Measurements from ENCODE around the gene TFF1.

The TFF1 gene

DNA sequence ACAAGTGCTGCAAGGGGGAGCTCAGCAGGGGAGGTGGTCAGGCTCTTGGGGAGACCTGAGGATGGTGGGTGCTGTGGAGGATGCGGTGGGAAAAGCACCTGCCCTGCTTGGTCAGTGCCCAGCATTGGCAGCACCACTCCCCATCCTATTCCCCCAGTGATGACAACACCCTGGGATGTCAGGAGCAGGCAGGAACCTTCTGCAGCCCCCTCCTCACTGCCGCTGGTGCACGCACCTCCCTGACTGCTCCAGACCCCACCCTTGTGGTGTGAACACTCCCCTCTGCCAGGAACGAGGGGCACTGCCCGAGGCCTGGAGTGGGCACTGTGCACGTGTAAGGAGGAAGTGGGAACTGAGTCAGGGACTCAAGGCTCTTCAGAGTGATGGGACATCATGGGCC is 17.0 kb upstream of the TFF1 start:
- in situ Hi-C loops (cut with HindIII; ENCODE audit: low sequenced_read_pairs): no loop called here

DNA sequence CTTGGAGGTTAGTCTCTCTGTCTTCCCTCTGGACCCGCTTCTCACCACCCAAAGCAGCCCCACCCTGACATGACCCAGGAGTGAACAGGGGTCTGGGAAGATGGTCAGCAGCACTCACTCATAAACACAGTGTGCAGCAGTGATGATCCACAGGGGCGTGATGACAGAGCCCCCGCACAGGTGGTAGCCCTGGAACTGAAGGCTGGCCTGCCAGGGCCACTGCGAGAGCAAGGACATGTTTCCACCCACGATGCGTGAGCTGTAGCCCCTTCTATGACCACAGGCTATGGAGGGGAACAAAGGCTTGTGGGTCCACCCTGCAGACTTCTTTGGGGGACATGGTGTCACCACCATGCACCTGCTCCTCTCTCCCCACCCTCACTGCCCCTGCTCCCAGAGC is 16.6 kb upstream of the TFF1 start:
- in situ Hi-C loops (cut with HindIII; ENCODE audit: low sequenced_read_pairs): no loop called here

DNA sequence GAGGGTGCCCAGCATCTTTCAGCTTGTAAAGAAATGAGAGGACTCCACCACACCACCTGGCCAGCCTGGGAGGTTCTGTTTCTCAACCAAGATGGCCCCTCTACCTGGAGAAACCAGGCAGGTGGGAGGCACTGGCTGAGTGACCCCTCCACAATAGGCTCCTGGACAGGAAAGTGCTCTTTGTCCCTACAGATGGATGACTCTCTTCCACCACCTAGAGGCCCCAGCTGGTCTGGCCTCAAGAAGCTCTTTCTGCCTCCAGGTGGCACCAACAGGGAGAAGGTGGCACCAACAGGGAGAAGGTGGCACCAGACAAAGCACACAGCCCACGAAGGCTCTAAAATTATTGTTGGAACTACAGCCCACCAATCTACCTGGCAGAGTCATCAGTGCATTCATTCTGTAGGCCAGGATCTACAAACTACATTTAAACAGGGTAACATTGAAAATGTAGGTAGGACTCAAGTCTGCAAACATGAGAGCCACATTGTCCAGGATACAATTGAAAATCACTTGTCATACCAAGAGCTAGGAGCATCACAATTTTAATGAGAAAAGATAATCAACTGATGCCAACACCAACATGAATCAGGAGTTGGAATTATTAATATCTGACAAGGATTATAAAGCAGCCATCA is 15.1 kb upstream of the TFF1 start:
- in situ Hi-C loops (cut with HindIII; ENCODE audit: low sequenced_read_pairs): no loop called here

DNA sequence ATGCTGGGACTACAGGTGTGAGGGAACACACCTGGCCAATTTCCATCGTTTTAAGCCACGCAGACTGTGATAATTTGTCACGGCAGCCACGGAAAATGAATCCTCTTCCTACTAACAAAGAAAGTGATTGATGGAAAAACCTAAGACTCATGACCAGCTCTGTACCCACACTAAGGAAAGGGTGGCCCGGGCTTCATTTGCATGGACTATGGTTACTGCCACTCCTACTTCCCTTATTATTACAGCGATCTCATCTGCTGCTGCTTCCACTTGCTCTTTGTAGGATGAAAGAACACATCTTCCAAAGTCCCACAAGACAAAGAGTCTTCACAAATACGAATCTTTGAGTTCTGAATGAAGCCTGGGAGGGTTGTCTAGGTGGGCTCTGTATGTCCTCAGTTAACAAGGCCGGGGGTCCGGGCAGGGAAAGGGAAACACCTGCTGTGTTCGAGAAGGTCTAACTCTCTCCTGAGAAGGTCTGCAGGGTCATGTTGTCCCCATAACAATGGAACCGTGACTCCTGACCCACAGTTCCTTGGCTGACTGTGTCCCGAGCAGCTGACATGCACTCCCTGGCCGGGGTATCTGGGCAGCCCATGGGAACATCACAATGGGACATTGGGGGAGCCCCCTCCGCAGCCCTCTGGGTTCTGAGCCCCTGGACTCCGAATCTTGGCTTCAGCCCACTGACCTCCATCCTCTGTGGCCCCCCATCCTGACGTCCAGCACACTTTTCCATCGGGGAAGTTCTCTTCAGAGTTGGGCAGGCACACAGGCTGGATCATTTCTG is 13.3 kb upstream of the TFF1 start:
- in situ Hi-C loops (cut with HindIII; ENCODE audit: low sequenced_read_pairs): no loop called here

- in situ Hi-C loops (cut with HindIII; ENCODE audit: low sequenced_read_pairs): no loop called here
Measured at GRCh38 chr21:42378418-42378817, 12.1 kb upstream of the TFF1 start.

- in situ Hi-C loops (cut with HindIII; ENCODE audit: low sequenced_read_pairs): no loop called here
Measured at GRCh38 chr21:42377951-42378340, 11.6 kb upstream of the TFF1 start.

GRCh38 chr21:42377211-42377950 is 11.0 kb upstream of the TFF1 start:
- in situ Hi-C loops (cut with HindIII; ENCODE audit: low sequenced_read_pairs): no loop called here

DNA sequence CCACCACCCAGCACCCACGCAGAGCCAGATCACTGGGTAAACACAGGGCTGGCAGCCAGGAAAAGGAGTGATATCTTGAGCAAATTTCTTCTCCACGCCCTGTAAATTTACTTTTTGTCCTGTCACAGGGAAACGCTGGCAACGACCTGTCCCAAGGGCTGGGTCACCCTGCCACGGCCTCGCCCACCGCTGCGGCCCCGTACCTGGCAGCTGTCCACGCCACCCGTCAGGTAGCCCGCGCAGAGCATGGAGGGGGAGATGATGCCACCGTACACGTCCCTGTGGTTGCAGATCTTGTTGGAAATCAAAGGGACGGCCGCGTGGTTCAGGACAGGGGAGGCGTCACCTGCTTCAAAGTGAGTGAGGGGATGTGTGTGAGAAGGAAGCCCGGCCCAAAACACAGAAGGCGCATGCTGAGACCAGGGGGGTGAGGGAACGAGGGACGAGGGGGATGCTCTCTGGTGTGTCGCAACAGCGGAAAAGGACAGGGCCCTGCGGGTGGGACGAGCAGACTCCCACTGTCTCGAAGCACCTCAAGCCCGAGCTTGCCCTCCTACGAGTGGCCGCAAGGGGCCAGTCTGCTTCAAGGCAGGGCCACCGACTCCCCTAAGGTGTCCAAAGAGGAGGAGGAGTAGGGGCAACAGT is 10.1 kb upstream of the TFF1 start:
- in situ Hi-C loops (cut with HindIII; ENCODE audit: low sequenced_read_pairs): no loop called here

GRCh38 chr21:42375966-42376337 is 9.6 kb upstream of the TFF1 start:
- in situ Hi-C loops (cut with HindIII; ENCODE audit: low sequenced_read_pairs): no loop called here

DNA sequence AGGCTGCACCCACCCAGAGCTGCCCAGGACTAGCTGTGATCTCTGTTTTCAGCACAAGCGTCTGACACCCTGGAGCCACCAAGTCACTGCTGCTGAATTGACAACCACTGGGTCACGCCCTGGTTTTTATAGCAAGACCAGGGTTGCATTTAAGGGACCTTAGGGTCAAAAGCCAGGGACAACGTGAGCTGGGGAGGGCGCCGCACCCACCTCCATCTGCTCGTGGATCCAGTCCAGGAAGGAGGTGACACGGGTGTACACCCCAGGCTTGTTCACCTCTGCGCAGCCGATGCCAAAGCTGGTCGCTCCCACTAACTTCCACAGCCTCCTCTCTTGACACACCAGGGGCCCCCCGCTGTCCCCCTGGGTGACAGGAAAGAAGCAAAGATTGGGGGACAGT is 9.2 kb upstream of the TFF1 start:
- in situ Hi-C loops (cut with HindIII; ENCODE audit: low sequenced_read_pairs): no loop called here

DNA sequence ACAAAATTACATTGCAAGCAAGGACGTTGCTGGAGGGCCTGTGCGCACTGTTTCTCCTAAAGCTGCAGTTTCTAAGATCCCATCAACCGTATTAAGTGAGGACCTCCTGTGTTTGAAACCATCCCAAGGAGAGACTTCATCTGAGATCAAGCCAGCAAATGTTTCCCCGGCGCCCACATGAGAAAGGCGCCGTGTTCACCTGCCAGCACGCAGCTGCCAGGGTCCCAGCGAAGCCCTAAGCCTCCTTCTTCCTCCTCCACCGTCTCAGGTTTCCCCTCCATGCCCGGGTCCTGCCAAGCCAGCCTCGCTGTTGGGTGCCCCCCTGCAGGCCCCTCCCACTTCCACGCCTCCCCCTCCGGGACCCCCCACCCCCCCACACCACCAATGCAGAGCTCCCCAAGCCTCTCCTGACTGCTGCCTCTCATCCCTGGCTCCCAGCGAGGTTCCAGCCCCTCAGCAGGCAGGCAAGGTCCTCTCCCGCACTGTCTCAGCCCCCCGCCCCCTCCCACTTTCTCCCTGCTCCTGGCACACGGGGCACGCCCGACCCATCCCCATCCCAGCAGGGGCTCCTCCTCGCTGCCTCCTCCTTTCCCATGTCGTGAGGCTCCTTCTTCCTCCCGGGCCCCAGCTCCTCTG is 8.6 kb upstream of the TFF1 start:
- in situ Hi-C loops (cut with HindIII; ENCODE audit: low sequenced_read_pairs): no loop called here

- in situ Hi-C loops (cut with HindIII; ENCODE audit: low sequenced_read_pairs): no loop called here
Measured at GRCh38 chr21:42374457-42374856, 8.1 kb upstream of the TFF1 start.

DNA sequence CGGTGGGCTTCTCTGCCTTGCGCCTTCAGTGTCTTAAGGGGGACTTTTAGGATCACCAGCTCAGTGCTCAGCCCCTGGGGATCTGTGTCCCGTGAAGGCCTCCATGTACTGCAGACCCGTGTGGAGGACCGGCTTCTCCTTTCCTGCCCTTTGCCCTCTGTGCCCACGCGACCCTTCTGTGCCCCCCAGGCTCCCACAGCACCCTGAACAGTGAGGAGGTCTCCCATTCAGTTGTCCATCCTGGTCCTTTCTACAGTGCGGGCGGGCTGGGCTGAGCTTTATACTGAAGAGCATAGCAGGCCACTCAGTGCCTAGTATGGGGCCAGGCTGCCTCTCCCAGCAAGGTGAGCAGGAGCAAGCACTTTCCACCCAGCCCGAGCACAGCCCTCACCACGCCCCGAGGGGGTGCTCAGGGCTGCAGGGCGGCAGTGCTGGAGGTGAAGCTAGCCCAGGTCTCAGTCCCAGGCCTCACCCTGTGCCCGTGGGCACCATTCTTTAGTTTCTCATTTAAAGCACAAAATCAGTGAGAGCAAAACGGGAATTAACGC is 7.6 kb upstream of the TFF1 start:
- in situ Hi-C loops (cut with HindIII; ENCODE audit: low sequenced_read_pairs): no loop called here

GRCh38 chr21:42373196-42373907 is 7.0 kb upstream of the TFF1 start:
- in situ Hi-C loops (cut with HindIII; ENCODE audit: low sequenced_read_pairs): no loop called here

DNA sequence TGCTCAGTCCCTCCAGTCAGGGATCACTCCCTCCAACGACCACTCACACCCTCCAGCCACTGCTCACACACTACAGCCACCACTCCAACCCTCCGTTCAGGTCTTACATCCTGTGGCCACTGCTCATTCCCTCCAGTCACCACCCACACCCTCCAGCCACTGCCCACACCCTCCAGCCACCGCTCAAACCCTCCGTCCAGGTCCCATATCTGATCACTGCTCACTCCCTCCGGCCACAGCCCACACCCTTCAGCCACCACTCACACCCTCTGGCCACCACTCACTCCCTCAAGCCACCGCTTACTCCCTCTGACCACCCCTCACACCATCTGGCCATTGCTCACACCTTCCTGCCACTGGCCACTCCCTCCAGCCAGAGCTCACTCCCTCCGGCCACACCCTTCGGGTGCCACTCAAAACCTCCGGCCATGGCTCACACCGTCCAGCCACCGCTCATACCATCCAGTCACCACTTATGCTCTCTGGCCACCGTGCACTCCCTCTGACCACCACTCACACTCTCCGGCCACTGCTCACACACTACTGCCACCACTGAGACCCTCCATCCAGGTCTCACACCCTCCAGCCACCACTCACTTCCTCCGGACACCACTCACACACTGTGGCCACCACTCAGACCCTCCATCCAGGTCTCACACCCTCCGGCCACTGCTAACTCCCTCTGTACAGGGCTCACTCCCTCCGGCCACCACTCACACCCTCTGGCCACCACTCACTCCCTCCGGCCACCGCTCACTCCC is 4.7 kb upstream of the TFF1 start:
- in situ Hi-C loops (cut with HindIII; ENCODE audit: low sequenced_read_pairs): no loop called here

- in situ Hi-C loops (cut with HindIII; ENCODE audit: low sequenced_read_pairs): no loop called here
Measured at GRCh38 chr21:42369821-42370220, 3.5 kb upstream of the TFF1 start.

DNA sequence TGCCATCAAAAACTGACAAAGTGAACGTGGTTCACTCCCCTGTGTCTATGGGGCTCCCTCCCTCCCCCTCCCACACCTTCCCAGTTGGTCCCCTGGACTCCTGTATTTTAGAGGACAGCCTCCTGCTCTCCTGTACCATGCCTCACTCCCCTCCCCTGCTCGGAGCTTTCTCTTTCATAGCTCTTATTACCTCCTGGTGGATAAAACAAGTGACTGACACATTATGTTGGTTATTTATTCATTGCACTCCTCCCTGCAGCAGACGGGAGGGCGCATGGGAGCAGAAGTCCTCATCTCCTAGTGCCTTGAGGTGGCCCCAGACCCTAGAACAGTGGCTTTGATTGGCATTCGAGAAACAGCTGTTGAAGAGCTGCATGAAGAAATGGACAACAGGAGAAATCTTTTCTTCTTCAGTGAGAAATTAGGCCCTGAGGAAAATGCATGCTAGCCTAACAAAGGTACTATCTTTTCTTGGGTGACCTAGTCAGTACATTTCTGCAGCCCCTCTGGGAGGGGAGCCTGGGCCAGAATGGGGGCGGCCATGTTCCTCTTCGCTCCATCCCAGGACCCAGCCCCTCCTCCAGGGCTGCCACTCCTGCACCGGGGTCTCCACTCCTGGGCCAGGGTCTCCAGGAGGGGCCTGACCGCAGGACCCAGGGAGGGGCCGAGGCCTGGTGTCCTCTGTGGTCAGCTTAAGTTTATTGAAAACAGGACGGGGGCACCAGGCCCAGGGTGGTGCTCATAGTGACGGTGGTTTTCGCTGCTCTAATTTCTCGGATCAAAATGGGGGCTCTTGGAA is 1.2 kb upstream of the TFF1 start:
- in situ Hi-C loops (cut with HindIII; ENCODE audit: low sequenced_read_pairs): no loop called here

- in situ Hi-C loops (cut with HindIII; ENCODE audit: low sequenced_read_pairs): no loop called here
Measured at GRCh38 chr21:42365770-42366169, 565 bp downstream of the TFF1 start.

Data from DLD1 (cell line).